Esophagus squamous epithelium (tissue), 5 donors: ENCODE measurements around the gene SHC2. TPM values are rescaled to one million over a fixed set of nuclear protein-coding genes. Genes with fewer than 3 reads are reported as not detected.
A peak's percentile ranks its signal among the peaks of the same experiment; 100 is the strongest.

Experiments used
- DNase-seq: peaks from one replicate; lab custom pipeline; 2025; lab: John Stamatoyannopoulos, UW
- H3K27ac ChIP-seq, 4 donors: fragments of 200-600 bp; sonication (generic); one replicate each; pipeline ENCODE4 v1.5.1; 2016 to 2019; ENCODE audit warnings: mild to moderate bottlenecking in 1 of 4
- H3K27me3 ChIP-seq, 4 donors: fragments of 200-600 bp; sonication (generic); 1 replicate in 3 of 4; 2 replicates in 1 of 4; pipeline versions ENCODE4 v1.5.1 to v1.6.0; 2017 to 2021; ENCODE audit warnings: antibody characterized with exemption in 1 of 4
- H3K36me3 ChIP-seq, 3 donors: fragments of 200-600 bp; sonication (generic); one replicate each; pipeline ENCODE4 v1.5.1; 2016 to 2019
- H3K4me1 ChIP-seq, 3 donors: fragments of 200-600 bp; sonication (generic); one replicate each; pipeline ENCODE4 v1.5.1; 2017 to 2019
- H3K4me3 ChIP-seq, 4 donors: fragments of 200-600 bp; sonication (generic); 1 replicate in 3 of 4; 2 replicates in 1 of 4; pipeline ENCODE4 v1.5.1; 2016 to 2019; ENCODE audit warnings: mild to moderate bottlenecking in 2 of 4, moderate library complexity in 1 of 4
- H3K9me3 ChIP-seq, 3 donors: fragments of 200-600 bp; sonication (generic); one replicate each; pipeline ENCODE4 v1.5.1; 2016 to 2019
- CTCF ChIP-seq, 6 experiments: fragments of 450-650 bp in 4 of 6; fragments of 200-600 bp in 2 of 6; sonication (generic) in 2 of 6; IDR thresholded peaks; one replicate each; pipeline ENCODE4 v1.5.1; 2016 to 2019; ENCODE audit warnings: antibody characterized with exemption in 6 of 6, mild to moderate bottlenecking in 4 of 6, moderate library complexity in 4 of 6
- POLR2A ChIP-seq, 4 donors: fragments of 450-650 bp; IDR thresholded peaks; one replicate each; pipeline ENCODE4 v1.6.1; 2017; ENCODE audit warnings: antibody characterized with exemption in 4 of 4, mild to moderate bottlenecking in 4 of 4, moderate library complexity in 3 of 4
- WGBS, 2 donors: methylation state at CpG; one replicate each; pipeline ENCODE4 v1.1.5; 2018; 5-methylcytosine and 5-hydroxymethylcytosine counted together
- intact Hi-C: fragments of 100-400 bp; cut with DNase I; formaldehyde crosslinking; loops from one replicate; pipeline ENCODE4 v1.15.0; 2022
- total RNA-seq, 4 donors: library from RNA; depleted of rRNA; stranded (reverse); fragments of >200 nt; gene quantifications; one replicate each; pipeline ENCODE4 v1.1.0, GENCODE V29; 2016
- donor health status: DM: yes; HTN: yes; CAD: no.

SHC2 gene
- total RNA-seq, 4 donors from 2014 or later, result 1.1 to 10.2 (median 4.7) TPM

GRCh38 chr19:497869-498510 is 37.2 kb upstream of the SHC2 start:
- H3K27me3 ChIP-seq, result peaks cover 7 to 59% (median 11%) of the 10 kb centered on the region in 4 donors
- DNase-seq, result no peak
- intact Hi-C loops, result no loop called here
- no peaks in the 10 kb centered on the region for H3K9me3 ChIP-seq
- no peak overlapping the region for H3K27ac ChIP-seq
- H3K4me3 ChIP-seq, result peak overlapping the region in 2 of 4 donors; percentile 27 to 49
- H3K4me1 ChIP-seq, result peaks cover 4 to 38% (median 13%) of the 10 kb centered on the region in 3 donors
- WGBS, 2 donors, result 13 to 15% methylated on average over 4 to 14 of the region's 50 CpGs
- TF ChIP-seq CTCF (IDR thresholded peaks at IDR 0.05) (no peak), POLR2A (IDR thresholded peaks at IDR 0.05) (no peak)
- no peaks in the 10 kb centered on the region for H3K36me3 ChIP-seq

GRCh38 chr19:497491-497868 is 36.6 kb upstream of the SHC2 start:
- H3K36me3 ChIP-seq, result no peaks in the 10 kb centered on the region
- no peak for DNase-seq
- H3K27ac ChIP-seq, result no peak overlapping the region
- H3K27me3 ChIP-seq, result peaks cover 7 to 59% (median 11%) of the 10 kb centered on the region in 4 donors
- intact Hi-C loops, result no loop called here
- H3K9me3 ChIP-seq, result no peaks in the 10 kb centered on the region
- peak overlapping the region in 2 of 4 donors; percentile 27 to 49 for H3K4me3 ChIP-seq
- TF ChIP-seq CTCF (IDR thresholded peaks at IDR 0.05), result no peak
- WGBS, 2 donors, result no CpG with 5 or more reads among the region's 36 CpGs
- H3K4me1 ChIP-seq, result peaks cover 4 to 38% (median 13%) of the 10 kb centered on the region in 3 donors

GRCh38 chr19:496986-497385 is 36.2 kb upstream of the SHC2 start:
- intact Hi-C loops, result no loop called here
- Histone ChIP-seq H3K27ac (no peak overlapping the region), H3K4me1 (peaks cover 4 to 38% (median 13%) of the 10 kb centered on the region in 3 donors), H3K27me3 (peaks cover 7 to 59% (median 11%) of the 10 kb centered on the region in 4 donors), H3K9me3 (no peaks in the 10 kb centered on the region), H3K36me3 (no peaks in the 10 kb centered on the region), H3K4me3 (no peak overlapping the region)
- DNase-seq, result no peak
- 0% methylated on average over 1 of the region's 18 CpGs; no CpG with 5 or more reads in 1 of the 2 donors for WGBS, 2 donors
- TF ChIP-seq CTCF (IDR thresholded peaks at IDR 0.05) (no peak), POLR2A (IDR thresholded peaks at IDR 0.05) (no peak)

GRCh38 chr19:496112-496665 is 35.4 kb upstream of the SHC2 start, which contains the start of gene MADCAM1:
Gene MADCAM1, plus strand, starts transcription at chr19:496486. Its CDS starts 14 bp downstream, at chr19:496500.
- WGBS, 2 donors, result 12 to 18% methylated on average over 9 to 11 of the region's 33 CpGs
- intact Hi-C loops, result no loop called here
- Histone ChIP-seq H3K4me1 (peaks cover 4 to 38% (median 13%) of the 10 kb centered on the region in 3 donors), H3K36me3 (no peaks in the 10 kb centered on the region), H3K9me3 (no peaks in the 10 kb centered on the region), H3K27ac (no peak within 1 kb of the TSS), H3K4me3 (peak within 1 kb of the TSS in 1 of 4 donors; percentile 49), H3K27me3 (peaks cover 7 to 59% (median 11%) of the 10 kb centered on the region in 4 donors)
- no peak for DNase-seq
- TF ChIP-seq CTCF (IDR thresholded peaks at IDR 0.05), result no peak
- TF ChIP-seq POLR2A (IDR thresholded peaks at IDR 0.05), result no peak

GRCh38 chr19:495402-496111 is 34.7 kb upstream of the SHC2 start:
- Histone ChIP-seq H3K4me3 (no peak overlapping the region), H3K9me3 (no peaks in the 10 kb centered on the region), H3K27me3 (peaks cover 7 to 59% (median 11%) of the 10 kb centered on the region in 4 donors), H3K36me3 (no peaks in the 10 kb centered on the region), H3K27ac (no peak overlapping the region), H3K4me1 (peaks cover 4 to 38% (median 13%) of the 10 kb centered on the region in 3 donors)
- WGBS, 2 donors, result 19 to 49% methylated on average over 5 to 7 of the region's 32 CpGs
- TF ChIP-seq CTCF (IDR thresholded peaks at IDR 0.05) (peak; percentile 30 to 83 (median 58)), POLR2A (IDR thresholded peaks at IDR 0.05) (no peak)
- intact Hi-C loops, result no loop called here
- DNase-seq, result no peak
